Activated naive CD4-positive, alpha-beta T cell treated with anti-CD3 and anti-CD28 coated beads, Interleukin-2, amount 50 U/mL, for 24 hours (primary cell): ENCODE data around the gene POU6F2.

ENCODE experiments used
- H3K27ac Mint-ChIP-seq: one replicate; pipeline ENCODE4 v1.8.0; 2021; ENCODE audit warnings: mild to moderate bottlenecking, mixed read lengths
- H3K27me3 Mint-ChIP-seq: one replicate; pipeline ENCODE4 v1.8.0; 2021; ENCODE audit warnings: mixed read lengths
- H3K36me3 Mint-ChIP-seq: one replicate; pipeline ENCODE4 v1.8.0; 2021; ENCODE audit warnings: mixed read lengths
- H3K4me1 Mint-ChIP-seq: one replicate; pipeline ENCODE4 v1.8.0; 2021; ENCODE audit warnings: mixed read lengths
- H3K4me3 Mint-ChIP-seq: one replicate; pipeline ENCODE4 v1.8.0; 2021; ENCODE audit warnings: mild to moderate bottlenecking, mixed read lengths
- H3K9me3 Mint-ChIP-seq: one replicate; pipeline ENCODE4 v1.8.0; 2021; ENCODE audit warnings: mixed read lengths

POU6F2 gene

DNA sequence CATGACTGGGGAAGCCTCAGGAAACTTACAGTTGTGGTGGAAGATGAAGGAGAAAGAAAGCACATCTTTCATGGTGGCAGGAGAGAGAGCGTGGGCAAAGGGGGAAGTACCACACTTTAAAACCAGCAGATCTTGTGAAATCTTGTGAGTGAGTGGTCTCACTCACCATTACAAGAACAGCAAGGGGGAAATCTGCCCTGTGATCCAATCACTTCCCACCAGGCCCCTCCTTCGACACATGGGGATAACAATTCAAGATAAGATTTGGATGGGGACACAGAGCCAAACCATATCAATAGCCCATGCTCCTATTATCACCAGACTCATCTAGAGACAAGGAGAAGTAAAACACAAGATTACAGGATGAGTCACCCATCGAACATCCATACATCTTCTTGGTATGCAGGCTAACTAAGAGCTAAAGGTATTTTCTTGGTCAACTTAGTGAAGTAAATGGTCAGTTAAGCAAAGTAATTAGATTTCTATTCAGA, 533.2 kb downstream of the POU6F2 start:
- Mint-ChIP-seq H3K27ac (no peak overlapping the region), H3K27me3 (peaks cover 1% of the 10 kb centered on the region), H3K9me3 (no peaks in the 10 kb centered on the region), H3K4me3 (no peak overlapping the region), H3K36me3 (no peaks in the 10 kb centered on the region), H3K4me1 (no peaks in the 10 kb centered on the region)

- Mint-ChIP-seq H3K27ac (no peak overlapping the region), H3K9me3 (no peaks in the 10 kb centered on the region), H3K4me3 (no peak overlapping the region), H3K4me1 (no peaks in the 10 kb centered on the region), H3K36me3 (no peaks in the 10 kb centered on the region), H3K27me3 (no peaks in the 10 kb centered on the region)
These were observed 538.0 kb downstream of the POU6F2 start for GRCh38 chr7:39515534-39516228.

- Mint-ChIP-seq H3K4me1 (no peaks in the 10 kb centered on the region), H3K4me3 (no peak overlapping the region), H3K27ac (no peak overlapping the region), H3K27me3 (no peaks in the 10 kb centered on the region), H3K9me3 (no peaks in the 10 kb centered on the region), H3K36me3 (no peaks in the 10 kb centered on the region)
These were observed 538.8 kb downstream of the POU6F2 start for GRCh38 chr7:39516498-39516897.

GRCh38 chr7:39517240-39517639, 539.5 kb downstream of the POU6F2 start:
- H3K4me1 Mint-ChIP-seq, result no peaks in the 10 kb centered on the region
- peaks cover 3% of the 10 kb centered on the region for H3K27me3 Mint-ChIP-seq
- no peaks in the 10 kb centered on the region for H3K36me3 Mint-ChIP-seq
- H3K27ac Mint-ChIP-seq, result no peak overlapping the region
- no peak overlapping the region for H3K4me3 Mint-ChIP-seq
- H3K9me3 Mint-ChIP-seq, result no peaks in the 10 kb centered on the region
